ENCODE measurements around the gene PTAFR.

Gene PTAFR

DNA sequence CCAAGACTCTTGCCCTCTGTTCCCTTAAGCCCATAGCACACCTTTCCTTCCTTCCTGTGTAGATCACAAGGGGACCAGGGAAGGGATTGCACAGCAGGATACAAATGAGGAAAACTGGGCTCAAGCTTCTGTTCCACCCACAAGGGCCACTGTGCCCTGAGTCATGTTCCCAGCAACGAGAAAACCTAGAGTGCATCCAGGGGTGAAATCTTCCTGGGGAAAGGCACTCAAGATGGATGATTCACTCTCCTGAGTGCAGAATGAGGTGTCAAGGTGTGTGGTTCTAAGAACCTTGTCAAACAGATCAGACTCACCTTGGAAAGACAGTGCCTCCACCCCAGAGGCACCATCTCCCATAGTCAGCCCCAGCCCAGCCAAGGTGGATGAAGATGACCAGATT lies 47.3 kb downstream of the PTAFR start:
- TF ChIP-seq, protein P1, sequence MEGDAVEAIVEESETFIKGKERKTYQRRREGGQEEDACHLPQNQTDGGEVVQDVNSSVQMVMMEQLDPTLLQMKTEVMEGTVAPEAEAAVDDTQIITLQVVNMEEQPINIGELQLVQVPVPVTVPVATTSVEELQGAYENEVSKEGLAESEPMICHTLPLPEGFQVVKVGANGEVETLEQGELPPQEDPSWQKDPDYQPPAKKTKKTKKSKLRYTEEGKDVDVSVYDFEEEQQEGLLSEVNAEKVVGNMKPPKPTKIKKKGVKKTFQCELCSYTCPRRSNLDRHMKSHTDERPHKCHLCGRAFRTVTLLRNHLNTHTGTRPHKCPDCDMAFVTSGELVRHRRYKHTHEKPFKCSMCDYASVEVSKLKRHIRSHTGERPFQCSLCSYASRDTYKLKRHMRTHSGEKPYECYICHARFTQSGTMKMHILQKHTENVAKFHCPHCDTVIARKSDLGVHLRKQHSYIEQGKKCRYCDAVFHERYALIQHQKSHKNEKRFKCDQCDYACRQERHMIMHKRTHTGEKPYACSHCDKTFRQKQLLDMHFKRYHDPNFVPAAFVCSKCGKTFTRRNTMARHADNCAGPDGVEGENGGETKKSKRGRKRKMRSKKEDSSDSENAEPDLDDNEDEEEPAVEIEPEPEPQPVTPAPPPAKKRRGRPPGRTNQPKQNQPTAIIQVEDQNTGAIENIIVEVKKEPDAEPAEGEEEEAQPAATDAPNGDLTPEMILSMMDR (IDR thresholded peaks at IDR 0.05; ENCODE audit: low read length, missing control alignments), result no peak
- DNase-seq (ENCODE audit: low read depth), result peak; percentile 50
- H3K4me3 ChIP-seq (replicated peaks; ENCODE audit: low read depth, low read length), result no peak overlapping the region

DNA sequence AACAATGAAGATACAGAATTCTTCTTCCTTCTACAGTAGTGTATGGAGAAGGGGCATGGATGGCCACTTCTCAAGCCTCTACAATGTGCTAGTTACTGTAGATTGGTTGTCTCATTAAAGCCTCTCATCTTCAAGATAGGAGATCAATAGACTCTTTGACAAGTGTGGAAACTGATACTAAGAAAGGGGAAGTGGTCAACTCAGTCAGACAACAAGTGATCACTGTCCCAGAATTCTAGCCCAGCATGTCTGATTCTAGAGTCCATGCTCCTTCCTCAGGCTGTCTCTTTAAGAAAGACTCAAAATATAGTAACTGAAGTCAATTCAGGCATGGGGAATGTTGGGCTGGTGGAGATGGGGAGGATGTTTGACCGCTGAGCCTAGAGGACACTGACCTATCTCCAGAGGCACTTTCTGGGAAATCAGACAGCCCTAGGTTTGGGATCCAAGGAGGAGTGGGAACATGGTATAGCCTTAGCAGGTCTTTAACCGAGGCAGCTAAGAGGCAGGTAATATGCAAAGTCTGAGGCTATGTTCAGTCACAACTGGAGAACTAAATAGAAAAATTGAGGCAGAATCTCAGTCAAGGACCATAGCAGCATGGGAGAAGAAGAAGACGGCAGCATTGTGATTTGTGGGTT lies 48.8 kb downstream of the PTAFR start:
- no peak for DNase-seq (ENCODE audit: low read depth)
- H3K4me3 ChIP-seq (replicated peaks; ENCODE audit: low read depth, low read length), result no peak overlapping the region
- TF ChIP-seq, protein P1 (IDR thresholded peaks at IDR 0.05; ENCODE audit: low read length, missing control alignments), result no peak

DNA sequence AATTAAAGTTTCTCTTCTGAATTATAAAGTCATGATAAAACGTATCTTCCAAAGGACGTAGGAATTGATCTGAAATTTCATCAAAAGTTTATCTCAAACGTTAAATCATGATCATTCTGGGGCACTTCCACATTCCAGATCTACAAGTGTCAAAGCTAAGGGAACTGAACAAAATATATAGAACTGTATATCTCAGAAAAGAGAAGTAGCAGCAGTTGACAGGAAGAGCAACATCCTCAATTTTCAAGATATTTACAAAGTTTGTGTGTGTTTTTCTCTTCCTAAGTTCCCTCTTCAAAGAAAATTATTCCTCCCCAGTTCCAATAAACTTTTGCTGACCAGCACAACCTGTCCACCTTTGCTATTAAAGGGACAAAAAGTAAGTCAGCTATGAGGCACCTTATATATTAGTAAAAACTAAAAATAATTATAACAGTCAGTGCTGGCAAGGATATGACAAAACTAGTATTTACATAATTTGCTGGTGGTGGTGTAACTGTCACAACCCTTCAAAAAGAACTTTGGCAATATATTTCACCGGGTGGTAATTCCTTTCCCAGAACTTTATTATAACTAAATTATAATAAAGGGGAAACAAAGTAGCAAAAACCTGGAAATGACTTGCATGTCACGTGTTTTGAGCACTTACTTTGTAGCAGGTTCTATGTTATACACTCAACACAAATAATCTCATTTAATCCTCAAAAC lies 49.6 kb downstream of the PTAFR start:
- no peak overlapping the region for H3K4me3 ChIP-seq (replicated peaks; ENCODE audit: low read depth, low read length)
- no peak for DNase-seq (ENCODE audit: low read depth)
- TF ChIP-seq, protein P1 (IDR thresholded peaks at IDR 0.05; ENCODE audit: low read length, missing control alignments), result no peak

DNA sequence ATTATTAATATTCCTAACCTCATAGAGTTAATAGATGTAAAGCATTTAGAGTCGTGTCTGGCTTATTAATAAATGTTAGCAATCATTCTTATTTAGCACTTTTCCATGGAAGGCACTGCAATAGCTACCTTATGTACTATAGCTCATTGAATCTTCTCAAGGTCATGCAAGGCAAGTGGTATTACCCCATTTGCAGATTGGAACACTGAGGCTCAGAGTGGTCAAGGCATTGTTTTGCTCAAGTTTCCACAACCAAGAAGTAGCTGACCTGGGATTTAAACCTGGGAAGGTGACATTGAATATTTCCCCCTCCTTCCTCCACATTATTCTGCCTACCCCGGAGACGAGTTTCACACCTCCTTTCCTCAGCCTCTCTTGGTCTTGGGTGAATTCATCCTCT lies 50.3 kb downstream of the PTAFR start:
- H3K4me3 ChIP-seq (replicated peaks; ENCODE audit: low read depth, low read length), result no peak overlapping the region
- TF ChIP-seq, protein P1 (IDR thresholded peaks at IDR 0.05; ENCODE audit: low read length, missing control alignments), result no peak
- no peak for DNase-seq (ENCODE audit: low read depth)

DNA sequence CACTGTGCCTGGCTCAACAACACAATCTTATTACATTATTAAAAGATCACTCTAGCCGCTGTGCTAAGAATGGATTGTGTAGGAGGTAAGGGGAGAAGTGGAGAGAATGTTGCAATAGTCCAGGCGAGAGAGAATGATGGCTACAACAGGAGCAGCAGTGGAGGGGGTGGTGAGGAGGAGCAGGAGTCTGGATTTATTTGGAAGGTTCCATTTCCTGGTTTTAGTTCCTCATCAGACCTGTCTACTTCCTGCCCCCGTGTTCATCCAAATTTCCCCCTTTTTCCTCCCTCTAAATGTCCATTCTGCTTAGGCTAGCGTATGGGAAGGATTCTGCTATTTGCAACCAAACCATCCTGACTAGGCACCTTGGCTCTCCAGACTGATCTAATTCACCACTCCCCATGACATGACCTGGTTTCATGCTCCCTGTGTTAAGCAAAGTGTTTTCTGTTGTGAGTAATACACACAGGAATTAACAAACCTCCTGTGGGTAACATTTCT lies 53.0 kb downstream of the PTAFR start:
- no peak overlapping the region for H3K4me3 ChIP-seq (replicated peaks; ENCODE audit: low read depth, low read length)
- TF ChIP-seq, protein P1 (IDR thresholded peaks at IDR 0.05; ENCODE audit: low read length, missing control alignments), result no peak
- peak; percentile 90 for DNase-seq (ENCODE audit: low read depth)

DNA sequence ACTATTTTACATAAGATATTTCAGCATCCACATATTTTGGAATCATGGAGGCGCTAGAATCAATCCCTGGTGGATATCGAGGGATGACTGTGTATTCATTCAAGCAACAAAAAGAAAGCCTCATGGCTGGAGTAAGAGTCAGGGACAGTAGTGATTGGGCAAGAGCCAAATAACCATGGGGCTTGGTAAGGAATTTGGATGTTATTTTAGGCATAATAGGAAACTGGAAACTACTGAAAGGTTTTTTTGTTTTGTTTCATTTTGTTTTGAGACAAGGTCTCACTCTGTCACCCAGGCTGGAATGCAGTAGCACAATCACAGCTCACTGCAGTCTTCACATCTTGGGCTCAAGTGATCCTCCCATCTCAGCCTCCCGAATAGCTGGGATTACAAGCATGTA lies 54.3 kb downstream of the PTAFR start:
- DNase-seq (ENCODE audit: low read depth), result peak; percentile 48
- TF ChIP-seq, protein P1 (IDR thresholded peaks at IDR 0.05; ENCODE audit: low read length, missing control alignments), result no peak
- no peak overlapping the region for H3K4me3 ChIP-seq (replicated peaks; ENCODE audit: low read depth, low read length)

Measured in fibroblast of pulmonary artery (primary cell).